Breast epithelium (tissue), 4 donors: ENCODE data around the gene GOLGA8J. TPM values are rescaled to one million over a fixed set of nuclear protein-coding genes. Genes with fewer than 3 reads are reported as not detected.
"Not testable (repeated sequence)": the region's sequence is repeated elsewhere in the genome, so short reads cannot be mapped to it uniquely, and the experiment has no call there.

Experiments used
- DNase-seq, 2 donors: peaks; one replicate each; pipeline ENCODE4 v3.0.0-alpha.2; 2019; ENCODE audit warnings: low spot score in 2 of 2
- H3K27ac ChIP-seq, 2 donors: fragments of 200-600 bp; sonication (generic) in 1 of 2; one replicate each; pipeline ENCODE4 v1.5.1; 2016 to 2019; ENCODE audit warnings: mild to moderate bottlenecking in 1 of 2
- H3K27me3 ChIP-seq, 2 donors: fragments of 200-600 bp; sonication (generic) in 1 of 2; one replicate each; pipeline versions ENCODE4 v1.5.1 to v1.6.0; 2017 to 2019; ENCODE audit warnings: control low read depth in 1 of 2, mild to moderate bottlenecking in 1 of 2
- H3K36me3 ChIP-seq: fragments of 200-600 bp; one replicate; pipeline ENCODE4 v1.5.1; 2019
- H3K4me1 ChIP-seq, 2 donors: fragments of 200-600 bp; sonication (generic); one replicate each; pipeline ENCODE4 v1.5.1; 2016 to 2019; ENCODE audit warnings: control low read depth in 1 of 2
- H3K4me3 ChIP-seq, 3 donors: fragments of 200-600 bp; sonication (generic); 1 replicate in 2 of 3; 2 replicates in 1 of 3; pipeline ENCODE4 v1.5.1; 2016 to 2019; ENCODE audit warnings: mild to moderate bottlenecking in 3 of 3, moderate library complexity in 2 of 3
- H3K9me3 ChIP-seq, 2 donors: fragments of 200-600 bp; sonication (generic) in 1 of 2; one replicate each; pipeline ENCODE4 v1.5.1; 2016 to 2019; ENCODE audit warnings: control low read depth in 1 of 2
- CTCF ChIP-seq, 3 donors: fragments of 450-650 bp; IDR thresholded peaks; one replicate each; pipeline ENCODE4 v1.5.1; 2016 to 2017; ENCODE audit warnings: antibody characterized with exemption in 3 of 3, mild to moderate bottlenecking in 3 of 3, moderate library complexity in 3 of 3
- POLR2A ChIP-seq: fragments of 450-650 bp; IDR thresholded peaks from one replicate; pipeline ENCODE4 v1.6.1; 2016; ENCODE audit warnings: antibody characterized with exemption, mild to moderate bottlenecking, moderate library complexity
- POLR2AphosphoS5 ChIP-seq, 3 donors: sonication (generic); formaldehyde crosslinking; IDR thresholded peaks; one replicate each; pipeline ENCODE4 v1.6.1; 2017; ENCODE audit warnings: antibody characterized with exemption in 3 of 3
- intact Hi-C: fragments of 100-400 bp; cut with DNase I; formaldehyde crosslinking; loops from one replicate; pipeline ENCODE4 v1.15.1; 2023; ENCODE audit warnings: low total_unique reads
- total RNA-seq, 3 donors: library from RNA; depleted of rRNA; stranded (reverse); fragments of >200 nt; gene quantifications; one replicate each; pipeline ENCODE4 v1.1.0, GENCODE V29; 2016

The GOLGA8J gene
- total RNA-seq, 3 donors from 2014 or later = 0.44 TPM; not detected in 2

- TF ChIP-seq CTCF (IDR thresholded peaks at IDR 0.05) (no peak), POLR2A (no peak), POLR2AphosphoS5 (IDR thresholded peaks at IDR 0.05) (no peak)
- H3K4me3 ChIP-seq = no peak overlapping the region
- no peak for DNase-seq
- intact Hi-C loops = no loop called here
- no peaks in the 10 kb centered on the region for H3K4me1 ChIP-seq
- no peak overlapping the region for H3K27ac ChIP-seq
- H3K36me3 ChIP-seq = no peaks in the 10 kb centered on the region
- no peaks in the 10 kb centered on the region for H3K27me3 ChIP-seq
- peaks cover 0 to 4% of the 10 kb centered on the region in 2 donors for H3K9me3 ChIP-seq
Measured at GRCh38 chr15:30041868-30042267, 40.9 kb upstream of the GOLGA8J start.

GRCh38 chr15:30042556-30042955 lies 40.2 kb upstream of the GOLGA8J start:
- H3K27me3 ChIP-seq = no peaks in the 10 kb centered on the region
- no peaks in the 10 kb centered on the region for H3K36me3 ChIP-seq
- H3K4me1 ChIP-seq = no peaks in the 10 kb centered on the region
- no peak overlapping the region for H3K27ac ChIP-seq
- no peak for DNase-seq
- TF ChIP-seq CTCF (IDR thresholded peaks at IDR 0.05) (no peak), POLR2AphosphoS5 (IDR thresholded peaks at IDR 0.05) (no peak), POLR2A (no peak)
- H3K9me3 ChIP-seq = peaks cover 0 to 4% of the 10 kb centered on the region in 2 donors
- intact Hi-C loops = no loop called here
- H3K4me3 ChIP-seq = no peak overlapping the region

GRCh38 chr15:30043211-30043655 lies 39.5 kb upstream of the GOLGA8J start:
- no peak for DNase-seq
- TF ChIP-seq POLR2AphosphoS5 (IDR thresholded peaks at IDR 0.05) = no peak
- TF ChIP-seq POLR2A = no peak
- TF ChIP-seq CTCF (IDR thresholded peaks at IDR 0.05) = no peak
- Histone ChIP-seq H3K4me3 (no peak overlapping the region), H3K36me3 (no peaks in the 10 kb centered on the region), H3K27ac (no peak overlapping the region), H3K27me3 (no peaks in the 10 kb centered on the region), H3K4me1 (no peaks in the 10 kb centered on the region), H3K9me3 (no peaks in the 10 kb centered on the region)
- intact Hi-C loops = no loop called here

- intact Hi-C loops = no loop called here
- H3K36me3 ChIP-seq = no peaks in the 10 kb centered on the region
- DNase-seq = no peak
- no peaks in the 10 kb centered on the region for H3K27me3 ChIP-seq
- TF ChIP-seq CTCF (IDR thresholded peaks at IDR 0.05) (no peak), POLR2AphosphoS5 (IDR thresholded peaks at IDR 0.05) (no peak), POLR2A (no peak)
- no peaks in the 10 kb centered on the region for H3K4me1 ChIP-seq
- H3K4me3 ChIP-seq = no peak overlapping the region
- H3K27ac ChIP-seq = no peak overlapping the region
- no peaks in the 10 kb centered on the region for H3K9me3 ChIP-seq
Measured at GRCh38 chr15:30044377-30044776, 38.4 kb upstream of the GOLGA8J start.

- intact Hi-C loops, H3K4me3 ChIP-seq, H3K27ac ChIP-seq, H3K36me3 ChIP-seq, H3K9me3 ChIP-seq, DNase-seq, H3K27me3 ChIP-seq, H3K4me1 ChIP-seq: not testable (repeated sequence)
Measured at GRCh38 chr15:30044826-30045225, 37.9 kb upstream of the GOLGA8J start.

- not testable (repeated sequence) for H3K4me3 ChIP-seq, DNase-seq
Measured at GRCh38 chr15:30045248-30046041, 37.3 kb upstream of the GOLGA8J start.

More at GRCh38 chr15:30045248-30046041, 37.3 kb upstream of the GOLGA8J start:
- H3K4me1 ChIP-seq, H3K27ac ChIP-seq, H3K36me3 ChIP-seq, intact Hi-C loops, H3K27me3 ChIP-seq, H3K9me3 ChIP-seq: not testable (repeated sequence)
